Activated naive CD4-positive, alpha-beta T cell treated with anti-CD3 and anti-CD28 coated beads for 36 hours (primary cell): Measurements from ENCODE around the gene NCOR2. TPM values are rescaled to one million over a fixed set of nuclear protein-coding genes. Genes with fewer than 3 reads are reported as not detected.

Experiments
- CTCF ChIA-PET: fragments of 350-600 bp; sonication (Branson Sonifier 250); formaldehyde crosslinking; loops from one replicate; lab custom pipeline; 2021; ENCODE audit warnings: antibody characterized with exemption; lab: Charles Lee
- DNase-seq: peaks from one replicate; pipeline ENCODE4 v3.0.0-alpha.2; 2020
- H3K27ac Mint-ChIP-seq: one replicate; pipeline ENCODE4 v1.8.0; 2021; ENCODE audit warnings: mild to moderate bottlenecking, mixed read lengths
- H3K27me3 Mint-ChIP-seq: one replicate; pipeline ENCODE4 v1.8.0; 2021; ENCODE audit warnings: low read depth, mixed read lengths
- H3K36me3 Mint-ChIP-seq: one replicate; pipeline ENCODE4 v1.8.0; 2021; ENCODE audit warnings: low read depth, mixed read lengths
- H3K4me1 Mint-ChIP-seq: one replicate; pipeline ENCODE4 v1.8.0; 2021; ENCODE audit warnings: low read depth, mixed read lengths
- H3K4me3 Mint-ChIP-seq: one replicate; pipeline ENCODE4 v1.8.0; 2021; ENCODE audit warnings: mild to moderate bottlenecking, moderate library complexity, mixed read lengths
- H3K9me3 Mint-ChIP-seq: one replicate; pipeline ENCODE4 v1.8.0; 2021; ENCODE audit warnings: mixed read lengths
- intact Hi-C: fragments of 100-400 bp; cut with micrococcal nuclease; formaldehyde crosslinking; loops from one replicate; pipeline ENCODE4 v1.15.1; 2023
- total RNA-seq, 2 experiments: library from RNA; stranded (reverse); gene quantifications; one replicate each; pipeline ENCODE4 v1.2.3, GENCODE V29; 2021

Gene NCOR2
- total RNA-seq, 2 experiments from 2014 or later, result 102 TPM

- Mint-ChIP-seq H3K4me1 (peaks cover 51% of the 10 kb centered on the region), H3K27me3 (no peaks in the 10 kb centered on the region), H3K27ac (no peak overlapping the region), H3K4me3 (no peak overlapping the region), H3K36me3 (no peaks in the 10 kb centered on the region), H3K9me3 (no peaks in the 10 kb centered on the region)
- intact Hi-C loops, result loop anchor here (10.0 kb wide), 2 partner anchors 216 to 526 kb away; no protein-coding TSS in a partner anchor
- DNase-seq, result no peak
- CTCF ChIA-PET, result no interaction called here
Observed at GRCh38 chr12:124560146-124560890, 7.1 kb downstream of the NCOR2 start.

GRCh38 chr12:124559182-124560017 is 8.0 kb downstream of the NCOR2 start:
- no peaks in the 10 kb centered on the region for H3K36me3 Mint-ChIP-seq
- H3K27me3 Mint-ChIP-seq, result no peaks in the 10 kb centered on the region
- H3K9me3 Mint-ChIP-seq, result no peaks in the 10 kb centered on the region
- CTCF ChIA-PET, result no interaction called here
- intact Hi-C loops, result loop anchor here (10.0 kb wide), 2 partner anchors 215 to 525 kb away; no protein-coding TSS in a partner anchor
- no peak for DNase-seq
- H3K4me3 Mint-ChIP-seq, result no peak overlapping the region
- no peak overlapping the region for H3K27ac Mint-ChIP-seq
- peaks cover 53% of the 10 kb centered on the region for H3K4me1 Mint-ChIP-seq

- Mint-ChIP-seq H3K4me3 (no peak overlapping the region), H3K27me3 (no peaks in the 10 kb centered on the region)
- CTCF ChIA-PET, result no interaction called here
Observed at GRCh38 chr12:124558313-124558712, 9.1 kb downstream of the NCOR2 start.

GRCh38 chr12:124557518-124558223 is 9.7 kb downstream of the NCOR2 start:
- intact Hi-C loops, result no loop called here
- CTCF ChIA-PET, result no interaction called here
- Mint-ChIP-seq H3K9me3 (no peaks in the 10 kb centered on the region), H3K27me3 (no peaks in the 10 kb centered on the region), H3K27ac (no peak overlapping the region), H3K36me3 (no peaks in the 10 kb centered on the region), H3K4me1 (peaks cover 48% of the 10 kb centered on the region), H3K4me3 (no peak overlapping the region)
- DNase-seq, result no peak

More at GRCh38 chr12:124558313-124558712, 9.1 kb downstream of the NCOR2 start:
- Mint-ChIP-seq H3K9me3 (no peaks in the 10 kb centered on the region), H3K27ac (no peak overlapping the region), H3K4me1 (peaks cover 49% of the 10 kb centered on the region), H3K36me3 (no peaks in the 10 kb centered on the region)
- no peak for DNase-seq
- intact Hi-C loops, result no loop called here

GRCh38 chr12:124556896-124557501 is 10.4 kb downstream of the NCOR2 start:
- Mint-ChIP-seq H3K4me3 (no peak overlapping the region), H3K4me1 (peaks cover 52% of the 10 kb centered on the region), H3K27me3 (no peaks in the 10 kb centered on the region), H3K9me3 (no peaks in the 10 kb centered on the region), H3K36me3 (no peaks in the 10 kb centered on the region), H3K27ac (no peak overlapping the region)
- DNase-seq, result no peak
- intact Hi-C loops, result no loop called here
- CTCF ChIA-PET, result no interaction called here

- H3K27ac Mint-ChIP-seq, result no peak overlapping the region
- peaks cover 54% of the 10 kb centered on the region for H3K4me1 Mint-ChIP-seq
- no peaks in the 10 kb centered on the region for H3K9me3 Mint-ChIP-seq
- CTCF ChIA-PET, result interaction anchor here (0.6 kb wide), 1 partner anchor 1247 kb away, joined by 3 read pairs; no protein-coding TSS in a partner anchor
- no peak for DNase-seq
- H3K36me3 Mint-ChIP-seq, result no peaks in the 10 kb centered on the region
- no peak overlapping the region for H3K4me3 Mint-ChIP-seq
- H3K27me3 Mint-ChIP-seq, result no peaks in the 10 kb centered on the region
- intact Hi-C loops, result no loop called here
Observed at GRCh38 chr12:124556074-124556466, 11.3 kb downstream of the NCOR2 start.

- CTCF ChIA-PET, result interaction anchor here (0.6 to 1.7 kb wide), 7 partner anchors 8 to 1248 kb away, joined by 3 to 7 read pairs (median 5); partner anchors contain the start of gene NCOR2
- no peak for DNase-seq
- Mint-ChIP-seq H3K27me3 (no peaks in the 10 kb centered on the region), H3K27ac (no peak overlapping the region), H3K4me1 (peaks cover 58% of the 10 kb centered on the region), H3K36me3 (no peaks in the 10 kb centered on the region), H3K4me3 (no peak overlapping the region), H3K9me3 (no peaks in the 10 kb centered on the region)
- intact Hi-C loops, result no loop called here
Observed at GRCh38 chr12:124555168-124556073, 12.0 kb downstream of the NCOR2 start.

GRCh38 chr12:124554429-124555029 is 12.9 kb downstream of the NCOR2 start:
- H3K36me3 Mint-ChIP-seq, result no peaks in the 10 kb centered on the region
- H3K27ac Mint-ChIP-seq, result no peak overlapping the region
- peak; percentile 42 for DNase-seq
- H3K4me3 Mint-ChIP-seq, result no peak overlapping the region
- H3K9me3 Mint-ChIP-seq, result no peaks in the 10 kb centered on the region
- CTCF ChIA-PET, result interaction anchor here (1.0 to 1.7 kb wide), 6 partner anchors 9 to 211 kb away, joined by 3 to 7 read pairs (median 5); partner anchors contain the start of gene NCOR2
- no peaks in the 10 kb centered on the region for H3K27me3 Mint-ChIP-seq
- peaks cover 67% of the 10 kb centered on the region for H3K4me1 Mint-ChIP-seq
- intact Hi-C loops, result no loop called here

- Mint-ChIP-seq H3K9me3 (no peaks in the 10 kb centered on the region), H3K4me1 (peaks cover 73% of the 10 kb centered on the region), H3K4me3 (no peak overlapping the region), H3K27ac (no peak overlapping the region), H3K27me3 (no peaks in the 10 kb centered on the region), H3K36me3 (no peaks in the 10 kb centered on the region)
- CTCF ChIA-PET, result interaction anchor here (1.3 to 1.7 kb wide), 4 partner anchors 10 to 212 kb away, joined by 3 to 7 read pairs (median 4); partner anchors contain the start of gene NCOR2
- peak; percentile 45 for DNase-seq
- intact Hi-C loops, result no loop called here
Observed at GRCh38 chr12:124553862-124554428, 13.5 kb downstream of the NCOR2 start.

- no peak overlapping the region for H3K4me3 Mint-ChIP-seq
- peaks cover 2% of the 10 kb centered on the region for H3K36me3 Mint-ChIP-seq
- CTCF ChIA-PET, result interaction anchor here (0.6 to 1.5 kb wide), 2 partner anchors 215 to 515 kb away, joined by 3 to 4 read pairs; no protein-coding TSS in a partner anchor
- H3K9me3 Mint-ChIP-seq, result no peaks in the 10 kb centered on the region
- no peak overlapping the region for H3K27ac Mint-ChIP-seq
- peaks cover 81% of the 10 kb centered on the region for H3K4me1 Mint-ChIP-seq
- DNase-seq, result no peak
- intact Hi-C loops, result no loop called here
- H3K27me3 Mint-ChIP-seq, result no peaks in the 10 kb centered on the region
Observed at GRCh38 chr12:124551268-124552144, 15.9 kb downstream of the NCOR2 start.
